Activated naive CD8-positive, alpha-beta T cell treated with anti-CD3 and anti-CD28 coated beads for 36 hours (primary cell): ENCODE data around the gene OAT. TPM values are rescaled to one million over a fixed set of nuclear protein-coding genes. Genes with fewer than 3 reads are reported as not detected.

Experiments used
- DNase-seq: peaks from one replicate; pipeline ENCODE4 v3.0.0; 2021
- H3K27ac Mint-ChIP-seq: one replicate; pipeline ENCODE4 v1.8.0; 2022; ENCODE audit warnings: mild to moderate bottlenecking, moderate library complexity, mixed read lengths
- H3K27me3 Mint-ChIP-seq: one replicate; pipeline ENCODE4 v1.8.0; 2022; ENCODE audit warnings: mild to moderate bottlenecking, mixed read lengths
- H3K36me3 Mint-ChIP-seq: one replicate; pipeline ENCODE4 v1.8.0; 2021; ENCODE audit warnings: mild to moderate bottlenecking, mixed read lengths
- H3K4me1 Mint-ChIP-seq: one replicate; pipeline ENCODE4 v1.8.0; 2021; ENCODE audit warnings: mixed read lengths
- H3K4me3 Mint-ChIP-seq: one replicate; pipeline ENCODE4 v1.8.0; 2022; ENCODE audit warnings: mild to moderate bottlenecking, moderate library complexity, mixed read lengths
- H3K9me3 Mint-ChIP-seq: one replicate; pipeline ENCODE4 v1.8.0; 2022; ENCODE audit warnings: mixed read lengths
- total RNA-seq, 2 experiments: library from RNA; stranded (reverse); gene quantifications; one replicate each; pipeline ENCODE4 v1.2.3, GENCODE V29; 2021

The OAT gene
- total RNA-seq, 2 experiments from 2014 or later = 43.1 to 47.1 TPM

GRCh38 chr10:124349231-124349995 is 69.3 kb downstream of the OAT start:
- Mint-ChIP-seq H3K27ac (no peak overlapping the region), H3K4me3 (no peak overlapping the region), H3K4me1 (peaks cover 3% of the 10 kb centered on the region)

DNA sequence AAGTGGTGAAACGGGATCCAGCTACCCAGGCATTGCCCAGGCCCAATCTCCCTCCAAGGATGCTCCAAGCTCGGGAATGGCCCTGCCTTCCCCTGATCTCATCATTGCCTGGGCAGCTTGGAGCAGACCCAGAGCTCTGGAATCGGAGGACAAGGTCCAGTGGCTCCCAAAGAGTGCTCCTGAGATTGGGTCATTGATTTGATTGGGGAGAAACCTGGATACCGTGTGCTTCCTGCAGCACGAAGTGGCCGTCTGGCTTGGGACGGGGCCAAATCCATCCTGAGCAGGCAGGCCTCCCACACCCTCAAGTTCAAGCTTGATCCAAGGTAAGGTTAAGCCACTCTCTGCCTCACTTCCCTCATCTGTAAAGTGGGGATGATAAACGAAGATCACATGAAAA is 69.9 kb downstream of the OAT start:
- no peaks in the 10 kb centered on the region for H3K36me3 Mint-ChIP-seq

More at GRCh38 chr10:124349231-124349995, 69.3 kb downstream of the OAT start:
- no peaks in the 10 kb centered on the region for H3K36me3 Mint-ChIP-seq
- no peaks in the 10 kb centered on the region for H3K27me3 Mint-ChIP-seq
- no peaks in the 10 kb centered on the region for H3K9me3 Mint-ChIP-seq
- no peak for DNase-seq

DNA sequence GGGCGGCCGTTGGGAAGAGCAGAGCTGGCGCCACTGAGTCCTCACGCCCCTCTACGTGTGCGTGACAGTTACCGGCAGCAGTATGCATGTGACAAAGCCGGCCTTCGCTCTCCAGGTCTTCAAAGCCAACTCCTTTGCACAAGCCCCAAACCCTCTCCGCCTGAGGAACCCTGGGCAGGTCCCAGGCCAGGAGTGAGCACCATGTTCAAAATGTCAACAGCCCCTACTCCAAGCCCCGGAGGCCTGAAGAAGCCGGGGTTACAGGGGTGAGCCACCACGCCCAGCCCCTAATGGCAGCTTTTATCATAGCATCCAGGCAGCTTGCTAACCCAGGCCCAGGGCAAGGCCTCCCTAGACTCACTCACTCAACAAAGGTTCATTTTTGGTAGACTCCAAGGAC is 70.8 kb downstream of the OAT start:
- Mint-ChIP-seq H3K9me3 (no peaks in the 10 kb centered on the region), H3K4me3 (no peak overlapping the region), H3K4me1 (no peaks in the 10 kb centered on the region), H3K36me3 (no peaks in the 10 kb centered on the region), H3K27ac (no peak overlapping the region), H3K27me3 (no peaks in the 10 kb centered on the region)
- no peak for DNase-seq

More for the DNA sequence above, 69.9 kb downstream of the OAT start:
- DNase-seq = no peak
- H3K4me3 Mint-ChIP-seq = no peak overlapping the region
- no peak overlapping the region for H3K27ac Mint-ChIP-seq
- H3K4me1 Mint-ChIP-seq = no peaks in the 10 kb centered on the region
- H3K27me3 Mint-ChIP-seq = no peaks in the 10 kb centered on the region
- H3K9me3 Mint-ChIP-seq = no peaks in the 10 kb centered on the region

Other genes with a start within 250 kb of the OAT start
- gene NKX1-2, start 31.1 kb upstream of the OAT start, total RNA-seq = not detected
- 1 to 10 TPM; 7.8 to 8.2 TPM for gene LHPP, start 42.9 kb upstream of the OAT start, total RNA-seq